ENCODE data around the gene RASSF7. TPM values are rescaled to one million over a fixed set of nuclear protein-coding genes. Genes with fewer than 3 reads are reported as not detected.

The RASSF7 gene
- total and polyA plus RNA-seq, 2 donors (not counting 1 experiment from before 2014, with no cell fraction given) = 29.8 to 89.3 TPM

- Histone ChIP-seq H3K36me3 (replicated peaks in 1 of 2; ENCODE audit: control extremely low read depth in 1 of 2, control insufficient read depth in 1 of 2, extremely low read depth in 1 of 2, insufficient read depth in 2 of 2, low read length in 1 of 2) (peaks cover 0 to 2% of the 10 kb centered on the region in 2 experiments), H3K4me3 (ENCODE audit: control extremely low read depth in 1 of 5, extremely low read depth in 1 of 5, insufficient read depth in 1 of 5, low read depth in 2 of 5, low read length in 4 of 5) (no peak overlapping the region), H3K9me3 (ENCODE audit: control extremely low read depth in 1 of 3, control insufficient read depth in 2 of 3, insufficient read depth in 1 of 3, low read length in 2 of 3) (no peaks in the 10 kb centered on the region), H3K27ac (ENCODE audit: low read length in 2 of 2) (no peak overlapping the region), H3K9ac (ENCODE audit: low read length) (no peak overlapping the region), H3K4me1 (ENCODE audit: control insufficient read depth in 2 of 2, insufficient read depth in 2 of 2, low read length in 2 of 2) (peaks cover 12 to 25% of the 10 kb centered on the region in 2 donors), H2AFZ (ENCODE audit: insufficient read depth, low read depth, low read length, poor library complexity, severe bottlenecking) (no peak overlapping the region), H4K20me1 (ENCODE audit: control insufficient read depth, insufficient read depth, low read length, poor library complexity, severe bottlenecking) (no peaks in the 10 kb centered on the region), H3K79me2 (ENCODE audit: control insufficient read depth, insufficient read depth, low read length) (peaks cover 33% of the 10 kb centered on the region), H3K27me3 (replicated peaks in 1 of 4; ENCODE audit: control extremely low read depth in 1 of 4, control insufficient read depth in 3 of 4, insufficient read depth in 4 of 4, low read length in 3 of 4) (no peaks in the 10 kb centered on the region), H3K4me2 (replicated peaks; ENCODE audit: low read depth, low read length, poor library complexity, severe bottlenecking) (no peak overlapping the region)
- Mint-ChIP-seq H3K9me3 (ENCODE audit: insufficient read depth) (no peaks in the 10 kb centered on the region), H3K27ac (no peak overlapping the region), H3K4me1 (peaks cover 19% of the 10 kb centered on the region), H3K4me3 (no peak overlapping the region), H3K27me3 (no peaks in the 10 kb centered on the region)
- intact Hi-C loops (cut with micrococcal nuclease) = no loop called here
- ChIA-PET POLR2A (no interaction called here), CTCF (no interaction called here)
- TF ChIP-seq EZH2 (IDR thresholded peaks at IDR 0.05; ENCODE audit: borderline replicate concordance, insufficient read depth, low read depth, low read length, poor library complexity, severe bottlenecking) (no peak), CTCF (IDR thresholded peaks at IDR 0.05) (no peak)
- DNase-seq (peak; percentile 25), ATAC-seq (ENCODE audit: low read depth) (no peak)
- WGBS (ENCODE audit: insufficient coverage) = 94% methylated on average over 23 of the region's 23 CpGs
Measured at GRCh38 chr11:540583-541432, 20.0 kb upstream of the RASSF7 start.

- Mint-ChIP-seq H3K27me3 (no peaks in the 10 kb centered on the region), H3K9me3 (ENCODE audit: insufficient read depth) (no peaks in the 10 kb centered on the region), H3K4me3 (no peak overlapping the region), H3K4me1 (peaks cover 19% of the 10 kb centered on the region), H3K27ac (no peak overlapping the region)
- CTCF ChIA-PET = no interaction called here
- H3K4me3 ChIP-seq (ENCODE audit: control extremely low read depth in 1 of 5, extremely low read depth in 1 of 5, insufficient read depth in 1 of 5, low read depth in 2 of 5, low read length in 4 of 5) = no peak overlapping the region
- TF ChIP-seq EZH2 (IDR thresholded peaks at IDR 0.05; ENCODE audit: borderline replicate concordance, insufficient read depth, low read depth, low read length, poor library complexity, severe bottlenecking) (no peak), CTCF (IDR thresholded peaks at IDR 0.05) (no peak)
- H3K27ac ChIP-seq (ENCODE audit: low read length in 2 of 2) = no peak overlapping the region
- no peak overlapping the region for H2AFZ ChIP-seq (ENCODE audit: insufficient read depth, low read depth, low read length, poor library complexity, severe bottlenecking)
- no peak overlapping the region for H3K4me2 ChIP-seq (replicated peaks; ENCODE audit: low read depth, low read length, poor library complexity, severe bottlenecking)
- H3K27me3 ChIP-seq (replicated peaks in 1 of 4; ENCODE audit: control extremely low read depth in 1 of 4, control insufficient read depth in 3 of 4, insufficient read depth in 4 of 4, low read length in 3 of 4) = no peaks in the 10 kb centered on the region
- no peaks in the 10 kb centered on the region for H3K9me3 ChIP-seq (ENCODE audit: control extremely low read depth in 1 of 3, control insufficient read depth in 2 of 3, insufficient read depth in 1 of 3, low read length in 2 of 3)
- intact Hi-C loops (cut with micrococcal nuclease) = no loop called here
- POLR2A ChIA-PET = no interaction called here
- peaks cover 12 to 20% of the 10 kb centered on the region in 2 donors for H3K4me1 ChIP-seq (ENCODE audit: control insufficient read depth in 2 of 2, insufficient read depth in 2 of 2, low read length in 2 of 2)
- no peak overlapping the region for H3K9ac ChIP-seq (ENCODE audit: low read length)
- H3K36me3 ChIP-seq (replicated peaks in 1 of 2; ENCODE audit: control extremely low read depth in 1 of 2, control insufficient read depth in 1 of 2, extremely low read depth in 1 of 2, insufficient read depth in 2 of 2, low read length in 1 of 2) = peaks cover 0 to 2% of the 10 kb centered on the region in 2 experiments
- WGBS (ENCODE audit: insufficient coverage) = 94% methylated on average over 17 of the region's 20 CpGs
- DNase-seq (peak; percentile 18), ATAC-seq (ENCODE audit: low read depth) (no peak)
- H3K79me2 ChIP-seq (ENCODE audit: control insufficient read depth, insufficient read depth, low read length) = peaks cover 33% of the 10 kb centered on the region
- no peaks in the 10 kb centered on the region for H4K20me1 ChIP-seq (ENCODE audit: control insufficient read depth, insufficient read depth, low read length, poor library complexity, severe bottlenecking)
Measured at GRCh38 chr11:541433-541885, 19.3 kb upstream of the RASSF7 start.

Data from B cell (primary cell).